ENCODE measurements around the gene MSANTD2.
"Not testable (repeated sequence)": the region's sequence is repeated elsewhere in the genome, so short reads cannot be mapped to it uniquely, and the experiment has no call there.

- TF ChIP-seq CTCF (IDR thresholded peaks at IDR 0.05); EP300 (IDR thresholded peaks at IDR 0.05; ENCODE audit: borderline replicate concordance in 1 of 2, low read depth in 1 of 2, low read length in 1 of 2); TAF1 (IDR thresholded peaks at IDR 0.05; ENCODE audit: borderline replicate concordance, low read depth, low read length); GABPA (IDR thresholded peaks at IDR 0.05; ENCODE audit: low read depth): not testable (repeated sequence)
Measured at GRCh38 chr11:124770959-124771358, 29.2 kb downstream of the MSANTD2 start.

Data from SK-N-SH (cell line).